ENCODE measurements around the gene GP1BA. TPM values are rescaled to one million over a fixed set of nuclear protein-coding genes. Genes with fewer than 3 reads are reported as not detected.

The GP1BA gene
- total and polyA plus RNA-seq, 2 experiments from 2014 or later, result 0.24 TPM; not detected in 1

DNA sequence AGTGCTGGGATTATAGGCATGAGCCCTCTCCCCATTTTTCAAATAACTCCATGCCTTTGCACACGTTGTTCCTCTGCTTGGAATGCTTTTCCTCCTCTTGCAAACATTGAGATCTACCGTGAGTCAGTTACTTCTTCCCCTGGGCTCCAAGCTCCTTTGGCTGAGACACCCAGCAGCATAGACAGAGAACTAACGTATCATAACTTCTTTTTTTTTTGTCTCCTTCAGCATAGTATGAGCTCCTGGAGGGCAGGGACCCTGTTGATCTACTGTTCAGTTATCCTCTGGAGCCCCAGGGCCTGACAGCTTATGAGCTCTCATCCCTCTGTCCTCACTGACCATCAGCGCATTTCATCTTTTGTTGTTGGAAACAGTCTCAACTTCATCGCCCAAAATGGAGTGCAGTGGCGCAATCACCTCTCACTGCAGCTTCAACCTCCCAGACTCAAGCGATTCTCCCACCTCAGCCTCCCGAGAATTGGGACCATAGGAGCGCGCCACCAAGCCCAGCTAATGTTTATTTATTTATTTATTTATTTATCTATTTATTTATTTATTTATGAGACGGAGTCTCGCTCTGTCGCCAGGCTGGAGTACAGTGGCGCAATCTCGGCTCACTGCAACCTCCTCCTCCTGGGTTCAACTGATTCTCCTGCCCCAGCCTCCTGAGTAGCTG lies 33.4 kb downstream of the GP1BA start:
- Histone ChIP-seq H3K4me3 (no peak overlapping the region), H4K20me1 (replicated peaks; ENCODE audit: insufficient read depth) (0 out of 2 replicates have a peak, but pooled peaks cover under 1% of the 10 kb centered on the region), H3K4me1 (ENCODE audit: insufficient read depth) (peaks cover 22% of the 10 kb centered on the region), H3K36me3 (ENCODE audit: insufficient read depth) (no peaks in the 10 kb centered on the region; the same call in 1 of the 2 replicates), H3K79me2 (replicated peaks; ENCODE audit: insufficient read depth) (peaks cover 38% of the 10 kb centered on the region), H3F3A (replicated peaks; ENCODE audit: low read depth) (peaks cover 16% of the 10 kb centered on the region; the same call in 1 of the 2 replicates), H3K9me2 (ENCODE audit: insufficient read depth) (no peaks in the 10 kb centered on the region), H2AFZ (no peak overlapping the region), H3K27ac (ENCODE audit: low read depth) (no peak overlapping the region), H3K4me2 (peak overlapping the region; percentile 86; the same call in 1 of the 2 replicates), H3K27me3 (ENCODE audit: insufficient read depth) (no peaks in the 10 kb centered on the region)
- H3K27me3 Mint-ChIP-seq (ENCODE audit: insufficient read depth, low read depth, poor library complexity), result peaks cover 18% of the 10 kb centered on the region
- no peak for DNase-seq (ENCODE audit: low spot score)
- H3K4me1 Mint-ChIP-seq, result peaks cover 26% of the 10 kb centered on the region
- H3K27ac Mint-ChIP-seq, result no peak overlapping the region; the same call in 1 of the 2 replicates
- peak overlapping the region; percentile 54; the same call in 2 of the 3 replicates for H3K4me3 Mint-ChIP-seq
- peaks cover 18% of the 10 kb centered on the region for H3K9me3 Mint-ChIP-seq
- peaks cover 55% of the 10 kb centered on the region for H3K36me3 Mint-ChIP-seq (ENCODE audit: low read depth)
- no peak for ATAC-seq
- TF ChIP-seq ZNF114 (CRISPR knock-in tag; IDR thresholded peaks at IDR 0.05), result no peak
- TF ChIP-seq EZH2 (IDR thresholded peaks at IDR 0.05; ENCODE audit: low read depth, unreplicated experiment), result no peak
- TF ChIP-seq JUNB (IDR thresholded peaks at IDR 0.05; ENCODE audit: unreplicated experiment), result no peak
- TF ChIP-seq, protein P1, sequence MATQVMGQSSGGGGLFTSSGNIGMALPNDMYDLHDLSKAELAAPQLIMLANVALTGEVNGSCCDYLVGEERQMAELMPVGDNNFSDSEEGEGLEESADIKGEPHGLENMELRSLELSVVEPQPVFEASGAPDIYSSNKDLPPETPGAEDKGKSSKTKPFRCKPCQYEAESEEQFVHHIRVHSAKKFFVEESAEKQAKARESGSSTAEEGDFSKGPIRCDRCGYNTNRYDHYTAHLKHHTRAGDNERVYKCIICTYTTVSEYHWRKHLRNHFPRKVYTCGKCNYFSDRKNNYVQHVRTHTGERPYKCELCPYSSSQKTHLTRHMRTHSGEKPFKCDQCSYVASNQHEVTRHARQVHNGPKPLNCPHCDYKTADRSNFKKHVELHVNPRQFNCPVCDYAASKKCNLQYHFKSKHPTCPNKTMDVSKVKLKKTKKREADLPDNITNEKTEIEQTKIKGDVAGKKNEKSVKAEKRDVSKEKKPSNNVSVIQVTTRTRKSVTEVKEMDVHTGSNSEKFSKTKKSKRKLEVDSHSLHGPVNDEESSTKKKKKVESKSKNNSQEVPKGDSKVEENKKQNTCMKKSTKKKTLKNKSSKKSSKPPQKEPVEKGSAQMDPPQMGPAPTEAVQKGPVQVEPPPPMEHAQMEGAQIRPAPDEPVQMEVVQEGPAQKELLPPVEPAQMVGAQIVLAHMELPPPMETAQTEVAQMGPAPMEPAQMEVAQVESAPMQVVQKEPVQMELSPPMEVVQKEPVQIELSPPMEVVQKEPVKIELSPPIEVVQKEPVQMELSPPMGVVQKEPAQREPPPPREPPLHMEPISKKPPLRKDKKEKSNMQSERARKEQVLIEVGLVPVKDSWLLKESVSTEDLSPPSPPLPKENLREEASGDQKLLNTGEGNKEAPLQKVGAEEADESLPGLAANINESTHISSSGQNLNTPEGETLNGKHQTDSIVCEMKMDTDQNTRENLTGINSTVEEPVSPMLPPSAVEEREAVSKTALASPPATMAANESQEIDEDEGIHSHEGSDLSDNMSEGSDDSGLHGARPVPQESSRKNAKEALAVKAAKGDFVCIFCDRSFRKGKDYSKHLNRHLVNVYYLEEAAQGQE (IDR thresholded peaks at IDR 0.05; ENCODE audit: unreplicated experiment), result no peak
- TF ChIP-seq POLR2AphosphoS5 (IDR thresholded peaks at IDR 0.05; ENCODE audit: low read depth), result no peak
- no peak for TF ChIP-seq STAT1 (IDR thresholded peaks at IDR 0.05; ENCODE audit: unreplicated experiment)
- no peak for TF ChIP-seq ZNF331 (CRISPR knock-in tag; IDR thresholded peaks at IDR 0.05; ENCODE audit: low read depth)
- no peak for TF ChIP-seq NANOG (IDR thresholded peaks at IDR 0.05; ENCODE audit: borderline replicate concordance)
- no peak for TF ChIP-seq EZH2phosphoT487 (IDR thresholded peaks at IDR 0.05; ENCODE audit: unreplicated experiment)

GRCh38 chr17:4966844-4967538 lies 34.9 kb downstream of the GP1BA start:
- Mint-ChIP-seq H3K4me3 (no peak overlapping the region), H3K27ac (no peak overlapping the region; the same call in 1 of the 2 replicates), H3K27me3 (ENCODE audit: insufficient read depth, low read depth, poor library complexity) (peaks cover 21% of the 10 kb centered on the region), H3K9me3 (peaks cover 18% of the 10 kb centered on the region), H3K36me3 (ENCODE audit: low read depth) (peaks cover 61% of the 10 kb centered on the region), H3K4me1 (peaks cover 23% of the 10 kb centered on the region)
- Histone ChIP-seq H3K4me3 (peak overlapping the region; percentile 69), H3K36me3 (ENCODE audit: insufficient read depth) (no peaks in the 10 kb centered on the region; the same call in 1 of the 2 replicates), H3K27ac (ENCODE audit: low read depth) (peak overlapping the region; percentile 97), H3K9me2 (ENCODE audit: insufficient read depth) (no peaks in the 10 kb centered on the region), H3K27me3 (ENCODE audit: insufficient read depth) (no peaks in the 10 kb centered on the region), H3K4me2 (peak overlapping the region; percentile 86), H3K79me2 (replicated peaks; ENCODE audit: insufficient read depth) (peaks cover 38% of the 10 kb centered on the region), H3F3A (replicated peaks; ENCODE audit: low read depth) (peaks cover 16% of the 10 kb centered on the region; the same call in 1 of the 2 replicates), H2AFZ (no peak overlapping the region; the same call in 1 of the 2 replicates), H3K4me1 (ENCODE audit: insufficient read depth) (peaks cover 18% of the 10 kb centered on the region), H4K20me1 (replicated peaks; ENCODE audit: insufficient read depth) (0 out of 2 replicates have a peak, but pooled peaks cover 9% of the 10 kb centered on the region)
- ATAC-seq (peak; percentile 86), DNase-seq (ENCODE audit: low spot score) (peak; percentile 99)
- TF ChIP-seq, protein P2, sequence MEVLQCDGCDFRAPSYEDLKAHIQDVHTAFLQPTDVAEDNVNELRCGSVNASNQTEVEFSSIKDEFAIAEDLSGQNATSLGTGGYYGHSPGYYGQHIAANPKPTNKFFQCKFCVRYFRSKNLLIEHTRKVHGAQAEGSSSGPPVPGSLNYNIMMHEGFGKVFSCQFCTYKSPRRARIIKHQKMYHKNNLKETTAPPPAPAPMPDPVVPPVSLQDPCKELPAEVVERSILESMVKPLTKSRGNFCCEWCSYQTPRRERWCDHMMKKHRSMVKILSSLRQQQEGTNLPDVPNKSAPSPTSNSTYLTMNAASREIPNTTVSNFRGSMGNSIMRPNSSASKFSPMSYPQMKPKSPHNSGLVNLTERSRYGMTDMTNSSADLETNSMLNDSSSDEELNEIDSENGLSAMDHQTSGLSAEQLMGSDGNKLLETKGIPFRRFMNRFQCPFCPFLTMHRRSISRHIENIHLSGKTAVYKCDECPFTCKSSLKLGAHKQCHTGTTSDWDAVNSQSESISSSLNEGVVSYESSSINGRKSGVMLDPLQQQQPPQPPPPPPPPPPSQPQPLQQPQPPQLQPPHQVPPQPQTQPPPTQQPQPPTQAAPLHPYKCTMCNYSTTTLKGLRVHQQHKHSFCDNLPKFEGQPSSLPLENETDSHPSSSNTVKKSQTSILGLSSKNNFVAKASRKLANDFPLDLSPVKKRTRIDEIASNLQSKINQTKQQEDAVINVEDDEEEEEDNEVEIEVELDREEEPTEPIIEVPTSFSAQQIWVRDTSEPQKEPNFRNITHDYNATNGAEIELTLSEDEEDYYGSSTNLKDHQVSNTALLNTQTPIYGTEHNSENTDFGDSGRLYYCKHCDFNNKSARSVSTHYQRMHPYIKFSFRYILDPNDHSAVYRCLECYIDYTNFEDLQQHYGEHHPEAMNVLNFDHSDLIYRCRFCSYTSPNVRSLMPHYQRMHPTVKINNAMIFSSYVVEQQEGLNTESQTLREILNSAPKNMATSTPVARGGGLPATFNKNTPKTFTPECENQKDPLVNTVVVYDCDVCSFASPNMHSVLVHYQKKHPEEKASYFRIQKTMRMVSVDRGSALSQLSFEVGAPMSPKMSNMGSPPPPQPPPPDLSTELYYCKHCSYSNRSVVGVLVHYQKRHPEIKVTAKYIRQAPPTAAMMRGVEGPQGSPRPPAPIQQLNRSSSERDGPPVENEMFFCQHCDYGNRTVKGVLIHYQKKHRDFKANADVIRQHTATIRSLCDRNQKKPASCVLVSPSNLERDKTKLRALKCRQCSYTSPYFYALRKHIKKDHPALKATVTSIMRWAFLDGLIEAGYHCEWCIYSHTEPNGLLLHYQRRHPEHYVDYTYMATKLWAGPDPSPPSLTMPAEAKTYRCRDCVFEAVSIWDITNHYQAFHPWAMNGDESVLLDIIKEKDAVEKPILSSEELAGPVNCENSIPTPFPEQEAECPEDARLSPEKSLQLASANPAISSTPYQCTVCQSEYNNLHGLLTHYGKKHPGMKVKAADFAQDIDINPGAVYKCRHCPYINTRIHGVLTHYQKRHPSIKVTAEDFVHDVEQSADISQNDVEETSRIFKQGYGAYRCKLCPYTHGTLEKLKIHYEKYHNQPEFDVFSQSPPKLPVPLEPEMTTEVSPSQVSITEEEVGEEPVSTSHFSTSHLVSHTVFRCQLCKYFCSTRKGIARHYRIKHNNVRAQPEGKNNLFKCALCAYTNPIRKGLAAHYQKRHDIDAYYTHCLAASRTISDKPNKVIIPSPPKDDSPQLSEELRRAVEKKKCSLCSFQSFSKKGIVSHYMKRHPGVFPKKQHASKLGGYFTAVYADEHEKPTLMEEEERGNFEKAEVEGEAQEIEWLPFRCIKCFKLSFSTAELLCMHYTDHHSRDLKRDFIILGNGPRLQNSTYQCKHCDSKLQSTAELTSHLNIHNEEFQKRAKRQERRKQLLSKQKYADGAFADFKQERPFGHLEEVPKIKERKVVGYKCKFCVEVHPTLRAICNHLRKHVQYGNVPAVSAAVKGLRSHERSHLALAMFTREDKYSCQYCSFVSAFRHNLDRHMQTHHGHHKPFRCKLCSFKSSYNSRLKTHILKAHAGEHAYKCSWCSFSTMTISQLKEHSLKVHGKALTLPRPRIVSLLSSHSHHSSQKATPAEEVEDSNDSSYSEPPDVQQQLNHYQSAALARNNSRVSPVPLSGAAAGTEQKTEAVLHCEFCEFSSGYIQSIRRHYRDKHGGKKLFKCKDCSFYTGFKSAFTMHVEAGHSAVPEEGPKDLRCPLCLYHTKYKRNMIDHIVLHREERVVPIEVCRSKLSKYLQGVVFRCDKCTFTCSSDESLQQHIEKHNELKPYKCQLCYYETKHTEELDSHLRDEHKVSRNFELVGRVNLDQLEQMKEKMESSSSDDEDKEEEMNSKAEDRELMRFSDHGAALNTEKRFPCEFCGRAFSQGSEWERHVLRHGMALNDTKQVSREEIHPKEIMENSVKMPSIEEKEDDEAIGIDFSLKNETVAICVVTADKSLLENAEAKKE (CRISPR knock-in tag; IDR thresholded peaks at IDR 0.05), result no peak
- TF ChIP-seq CREB1 (CRISPR knock-in tag; IDR thresholded peaks at IDR 0.05; ENCODE audit: low read depth), result peak; percentile 64
